HCT116 (cell line): Measurements from ENCODE around the gene SARM1.

Experiments
- CBX3 ChIP-seq: IDR thresholded peaks from 2 replicates; pipeline ENCODE4 v1.6.1; 2012; ENCODE audit warnings: low read depth
- EZH2phosphoT487 ChIP-seq: fragments of 200-600 bp; IDR thresholded peaks from 2 replicates; pipeline ENCODE4 v1.6.1; 2018; ENCODE audit warnings: antibody characterized with exemption, borderline replicate concordance
- JUND ChIP-seq: IDR thresholded peaks from 2 replicates; pipeline ENCODE4 v1.6.1; 2012
- POLR2A ChIP-seq: IDR thresholded peaks from 2 replicates; pipeline ENCODE4 v1.7.0; 2011; ENCODE audit warnings: borderline replicate concordance; ENCODE audit not compliant: insufficient read depth, insufficient read length; ENCODE audit errors: extremely low read depth
- POLR2AphosphoS5 ChIP-seq: IDR thresholded peaks from 2 replicates; pipeline ENCODE4 v1.6.1; 2011; ENCODE audit warnings: mild to moderate bottlenecking, low read depth, low read length, moderate library complexity
- YY1 ChIP-seq: IDR thresholded peaks from 2 replicates; pipeline ENCODE4 v1.6.1; 2011; ENCODE audit warnings: low read length, low read depth, moderate library complexity, mild to moderate bottlenecking; ENCODE audit not compliant: insufficient replicate concordance; ENCODE audit errors: extremely low read depth
- ZNF274 ChIP-seq: fragments of 200-500 bp; sonication (Bioruptor generic); IDR thresholded peaks from 2 replicates; pipeline ENCODE4 v1.6.1; 2014; ENCODE audit warnings: mild to moderate bottlenecking, low read depth, low read length, inconsistent platforms
- TF ChIP-seq, protein P1 (sequence below), 3 experiments: fragments of 200-600 bp in 1 of 3; sonication (generic) in 1 of 3; IDR thresholded peaks in 2 of 3; conservative IDR thresholded peaks in 1 of 3; 2 replicates each; pipeline ENCODE4 v1.5.1; 2012 to 2017; ENCODE audit warnings: low read depth in 2 of 3, low read length in 2 of 3, antibody characterized with exemption in 1 of 3, borderline replicate concordance in 1 of 3, control low read depth in 1 of 3, mild to moderate bottlenecking in 1 of 3, mixed read lengths in 1 of 3, mixed run types in 1 of 3, moderate library complexity in 1 of 3; ENCODE audit not compliant: insufficient read depth in 1 of 3
- TF ChIP-seq, protein P2 (sequence below): IDR thresholded peaks from 2 replicates; pipeline ENCODE4 v1.6.1; 2012; ENCODE audit warnings: low read depth
- TF ChIP-seq, protein P3 (sequence below): IDR thresholded peaks from 2 replicates; pipeline ENCODE4 v1.6.1; 2012
- TF ChIP-seq, protein P4 (sequence below): IDR thresholded peaks from 2 replicates; pipeline ENCODE4 v1.6.1; 2012

DNA sequence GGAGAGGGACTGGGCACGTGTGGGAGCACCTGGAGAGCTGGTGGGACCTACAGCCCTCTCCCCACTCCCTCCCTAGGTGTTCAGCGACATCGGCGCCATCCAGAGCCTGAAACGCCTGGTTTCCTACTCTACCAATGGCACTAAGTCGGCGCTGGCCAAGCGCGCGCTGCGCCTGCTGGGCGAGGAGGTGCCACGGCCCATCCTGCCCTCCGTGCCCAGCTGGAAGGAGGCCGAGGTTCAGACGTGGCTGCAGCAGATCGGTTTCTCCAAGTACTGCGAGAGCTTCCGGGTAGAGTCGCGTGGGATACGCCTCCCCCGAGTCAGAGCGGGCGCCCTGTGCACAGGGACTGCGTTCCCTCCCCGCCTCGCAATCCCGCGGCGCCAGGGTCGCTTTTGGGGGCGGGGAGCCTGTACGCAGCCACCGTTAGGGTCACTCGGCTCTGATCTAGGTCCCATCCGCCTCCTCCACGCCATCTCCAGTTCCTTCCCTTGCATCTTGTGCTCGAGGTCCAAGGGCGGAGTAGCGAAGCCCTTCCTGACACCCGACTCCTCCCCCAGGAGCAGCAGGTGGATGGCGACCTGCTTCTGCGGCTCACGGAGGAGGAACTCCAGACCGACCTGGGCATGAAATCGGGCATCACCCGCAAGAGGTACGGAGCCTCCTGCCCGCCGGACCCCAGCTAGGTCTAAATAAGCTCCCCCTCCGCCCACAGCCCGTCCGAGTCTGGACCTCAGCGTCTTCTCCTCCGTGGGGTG, 13.0 kb downstream of the SARM1 start:
- TF ChIP-seq POLR2A (no peak), YY1 (no peak), POLR2AphosphoS5 (no peak), CBX3 (no peak), EZH2phosphoT487 (no peak), JUND (no peak), ZNF274 (no peak)
- TF ChIP-seq, protein P1, sequence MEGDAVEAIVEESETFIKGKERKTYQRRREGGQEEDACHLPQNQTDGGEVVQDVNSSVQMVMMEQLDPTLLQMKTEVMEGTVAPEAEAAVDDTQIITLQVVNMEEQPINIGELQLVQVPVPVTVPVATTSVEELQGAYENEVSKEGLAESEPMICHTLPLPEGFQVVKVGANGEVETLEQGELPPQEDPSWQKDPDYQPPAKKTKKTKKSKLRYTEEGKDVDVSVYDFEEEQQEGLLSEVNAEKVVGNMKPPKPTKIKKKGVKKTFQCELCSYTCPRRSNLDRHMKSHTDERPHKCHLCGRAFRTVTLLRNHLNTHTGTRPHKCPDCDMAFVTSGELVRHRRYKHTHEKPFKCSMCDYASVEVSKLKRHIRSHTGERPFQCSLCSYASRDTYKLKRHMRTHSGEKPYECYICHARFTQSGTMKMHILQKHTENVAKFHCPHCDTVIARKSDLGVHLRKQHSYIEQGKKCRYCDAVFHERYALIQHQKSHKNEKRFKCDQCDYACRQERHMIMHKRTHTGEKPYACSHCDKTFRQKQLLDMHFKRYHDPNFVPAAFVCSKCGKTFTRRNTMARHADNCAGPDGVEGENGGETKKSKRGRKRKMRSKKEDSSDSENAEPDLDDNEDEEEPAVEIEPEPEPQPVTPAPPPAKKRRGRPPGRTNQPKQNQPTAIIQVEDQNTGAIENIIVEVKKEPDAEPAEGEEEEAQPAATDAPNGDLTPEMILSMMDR (IDR thresholded peaks at IDR 0.05 in 2 of 3, conservative IDR thresholded peaks at IDR 0.05 in 1 of 3; ENCODE audit: borderline replicate concordance in 1 of 3, insufficient read depth in 1 of 3, low read depth in 2 of 3, low read length in 2 of 3): no peak
- TF ChIP-seq, protein P2, sequence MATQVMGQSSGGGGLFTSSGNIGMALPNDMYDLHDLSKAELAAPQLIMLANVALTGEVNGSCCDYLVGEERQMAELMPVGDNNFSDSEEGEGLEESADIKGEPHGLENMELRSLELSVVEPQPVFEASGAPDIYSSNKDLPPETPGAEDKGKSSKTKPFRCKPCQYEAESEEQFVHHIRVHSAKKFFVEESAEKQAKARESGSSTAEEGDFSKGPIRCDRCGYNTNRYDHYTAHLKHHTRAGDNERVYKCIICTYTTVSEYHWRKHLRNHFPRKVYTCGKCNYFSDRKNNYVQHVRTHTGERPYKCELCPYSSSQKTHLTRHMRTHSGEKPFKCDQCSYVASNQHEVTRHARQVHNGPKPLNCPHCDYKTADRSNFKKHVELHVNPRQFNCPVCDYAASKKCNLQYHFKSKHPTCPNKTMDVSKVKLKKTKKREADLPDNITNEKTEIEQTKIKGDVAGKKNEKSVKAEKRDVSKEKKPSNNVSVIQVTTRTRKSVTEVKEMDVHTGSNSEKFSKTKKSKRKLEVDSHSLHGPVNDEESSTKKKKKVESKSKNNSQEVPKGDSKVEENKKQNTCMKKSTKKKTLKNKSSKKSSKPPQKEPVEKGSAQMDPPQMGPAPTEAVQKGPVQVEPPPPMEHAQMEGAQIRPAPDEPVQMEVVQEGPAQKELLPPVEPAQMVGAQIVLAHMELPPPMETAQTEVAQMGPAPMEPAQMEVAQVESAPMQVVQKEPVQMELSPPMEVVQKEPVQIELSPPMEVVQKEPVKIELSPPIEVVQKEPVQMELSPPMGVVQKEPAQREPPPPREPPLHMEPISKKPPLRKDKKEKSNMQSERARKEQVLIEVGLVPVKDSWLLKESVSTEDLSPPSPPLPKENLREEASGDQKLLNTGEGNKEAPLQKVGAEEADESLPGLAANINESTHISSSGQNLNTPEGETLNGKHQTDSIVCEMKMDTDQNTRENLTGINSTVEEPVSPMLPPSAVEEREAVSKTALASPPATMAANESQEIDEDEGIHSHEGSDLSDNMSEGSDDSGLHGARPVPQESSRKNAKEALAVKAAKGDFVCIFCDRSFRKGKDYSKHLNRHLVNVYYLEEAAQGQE: no peak
- TF ChIP-seq, protein P3, sequence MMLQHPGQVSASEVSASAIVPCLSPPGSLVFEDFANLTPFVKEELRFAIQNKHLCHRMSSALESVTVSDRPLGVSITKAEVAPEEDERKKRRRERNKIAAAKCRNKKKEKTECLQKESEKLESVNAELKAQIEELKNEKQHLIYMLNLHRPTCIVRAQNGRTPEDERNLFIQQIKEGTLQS: no peak
- TF ChIP-seq, protein P4, sequence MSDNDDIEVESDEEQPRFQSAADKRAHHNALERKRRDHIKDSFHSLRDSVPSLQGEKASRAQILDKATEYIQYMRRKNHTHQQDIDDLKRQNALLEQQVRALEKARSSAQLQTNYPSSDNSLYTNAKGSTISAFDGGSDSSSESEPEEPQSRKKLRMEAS: no peak
